OCI-LY7 (cell line): Measurements from ENCODE around the gene PABPC1L2A. TPM values are rescaled to one million over a fixed set of nuclear protein-coding genes. Genes with fewer than 3 reads are reported as not detected.
"Not testable (repeated sequence)": the region's sequence is repeated elsewhere in the genome, so short reads cannot be mapped to it uniquely, and the experiment has no call there.

ENCODE experiments used
- Bru-seq: library from RNA; stranded (reverse); fragments of 400-500 nt; gene quantifications from one replicate; lab custom pipeline; 2021; lab: Mats Ljungman, UMichigan
- BruChase-seq, 2 experiments: library from RNA; stranded (reverse); fragments of 400-500 nt; gene quantifications; one replicate each; lab custom pipeline; 2021; lab: Mats Ljungman, UMichigan
- BruUV-seq: library from RNA; stranded (reverse); fragments of 400-500 nt; replicated peaks from 2 replicates; lab custom pipeline; 2021; lab: Mats Ljungman, UMichigan
- CTCF ChIA-PET: fragments of 300-600 bp; sonication (Branson Sonifier 250); formaldehyde crosslinking; loops from one replicate; lab custom pipeline; 2022; ENCODE audit warnings: antibody characterized with exemption; ENCODE audit not compliant: unreplicated experiment; lab: Charles Lee
- POLR2A ChIA-PET: fragments of 300-600 bp; sonication (Branson Sonifier 250); formaldehyde crosslinking; loops from one replicate; lab custom pipeline; 2022; ENCODE audit warnings: antibody characterized with exemption; lab: Charles Lee
- DNase-seq: peaks from one replicate; pipeline ENCODE4 v3.0.0-alpha.2; 2015; ENCODE audit warnings: low spot score
- H2AFZ ChIP-seq: fragments of 200-600 bp; sonication (generic), shearing (Covaris generic); 2 replicates; pipeline ENCODE4 v1.6.1; 2014; ENCODE audit warnings: mild to moderate bottlenecking, antibody characterized with exemption, low read length, moderate library complexity
- H3K27ac ChIP-seq: fragments of 200-600 bp; sonication (generic); 2 replicates; pipeline ENCODE4 v1.5.1; 2014; ENCODE audit warnings: mixed run types, low read depth, mild to moderate bottlenecking, moderate library complexity, low read length, inconsistent platforms; ENCODE audit not compliant: poor library complexity, severe bottlenecking
- H3K36me3 ChIP-seq: fragments of 200-600 bp; sonication (generic); 2 replicates; pipeline ENCODE4 v1.6.1; 2014; ENCODE audit warnings: mild to moderate bottlenecking, antibody characterized with exemption, low read length, moderate library complexity, mixed read lengths; ENCODE audit not compliant: insufficient read depth
- H3K4me1 ChIP-seq: fragments of 200-600 bp; sonication (generic); 2 replicates; pipeline ENCODE4 v1.5.1; 2014; ENCODE audit warnings: mild to moderate bottlenecking, low read length; ENCODE audit not compliant: insufficient read depth, poor library complexity, severe bottlenecking
- H3K4me2 ChIP-seq: fragments of 200-600 bp; sonication (generic); 2 replicates; pipeline ENCODE4 v1.6.1; 2014; ENCODE audit warnings: mild to moderate bottlenecking, low read length
- H3K4me3 ChIP-seq: fragments of 200-600 bp; sonication (generic); 2 replicates; pipeline ENCODE4 v1.5.1; 2014; ENCODE audit warnings: mild to moderate bottlenecking, low read depth, low read length; ENCODE audit not compliant: poor library complexity, severe bottlenecking
- H3K79me2 ChIP-seq: fragments of 200-600 bp; sonication (generic); 2 replicates; pipeline ENCODE4 v1.6.1; 2016; ENCODE audit warnings: low read depth, mild to moderate bottlenecking, low read length, moderate library complexity, mixed read lengths; ENCODE audit not compliant: insufficient read depth
- H3K9me2 ChIP-seq: fragments of 200-600 bp; sonication (generic); 2 replicates; pipeline ENCODE4 v1.6.1; 2016; ENCODE audit warnings: mild to moderate bottlenecking, low read length, mixed read lengths; ENCODE audit not compliant: insufficient read depth
- H3K9me3 ChIP-seq: fragments of 200-600 bp; sonication (generic); 2 replicates; pipeline ENCODE4 v1.6.1; 2014; ENCODE audit warnings: mild to moderate bottlenecking, mixed run types, low read length, mixed read lengths
- H4K20me1 ChIP-seq: fragments of 200-600 bp; sonication (generic); 2 replicates; pipeline ENCODE4 v1.6.1; 2014; ENCODE audit warnings: mild to moderate bottlenecking, antibody characterized with exemption, low read length, moderate library complexity, mixed read lengths; ENCODE audit not compliant: insufficient read depth
- EZH2phosphoT487 ChIP-seq: fragments of 200-600 bp; sonication (generic); IDR thresholded peaks from 2 replicates; pipeline ENCODE4 v1.6.1; 2018; ENCODE audit warnings: low read depth, borderline replicate concordance, mild to moderate bottlenecking, mixed run types, antibody characterized with exemption, low read length, moderate library complexity, mixed read lengths
- intact Hi-C: fragments of 100-400 bp; cut with micrococcal nuclease; formaldehyde crosslinking; loops from one replicate; pipeline ENCODE4 v1.10.0; 2022; ENCODE audit not compliant: unreplicated experiment
- long read RNA-seq: library from polyadenylated mRNA; stranded (forward); transcript quantifications from one replicate; pipeline ENCODE4 v2.0.0, GENCODE V29; 2022
- total RNA-seq, 2 experiments: library from RNA; depleted of rRNA in 1 of 2; stranded (reverse); fragments of >200 nt in 1 of 2; shearing (Covaris generic) in 1 of 2; gene quantifications; 2 replicates each; pipeline ENCODE4 v1.2.3, GENCODE V29; 2014 to 2022
- TF ChIP-seq, protein P1 (sequence below): fragments of 200-600 bp; sonication (generic); conservative IDR thresholded peaks from 2 replicates; pipeline ENCODE4 v1.5.1; 2014; ENCODE audit warnings: mild to moderate bottlenecking, antibody characterized with exemption, low read length, moderate library complexity, mixed read lengths

PABPC1L2A gene
- total RNA-seq (2014; rRNA removed; shearing (Covaris generic)): not detected in 2 replicates
- not detected in 2 replicates for total RNA-seq (2022)
- not detected for Bru-seq, nascent RNA
- not detected for BruChase-seq, experiment 1, labeled RNA remaining after a 6-hour chase
- BruChase-seq, experiment 2, labeled RNA remaining after a 2-hour chase: not detected
- long read RNA-seq: 0 reads

DNA sequence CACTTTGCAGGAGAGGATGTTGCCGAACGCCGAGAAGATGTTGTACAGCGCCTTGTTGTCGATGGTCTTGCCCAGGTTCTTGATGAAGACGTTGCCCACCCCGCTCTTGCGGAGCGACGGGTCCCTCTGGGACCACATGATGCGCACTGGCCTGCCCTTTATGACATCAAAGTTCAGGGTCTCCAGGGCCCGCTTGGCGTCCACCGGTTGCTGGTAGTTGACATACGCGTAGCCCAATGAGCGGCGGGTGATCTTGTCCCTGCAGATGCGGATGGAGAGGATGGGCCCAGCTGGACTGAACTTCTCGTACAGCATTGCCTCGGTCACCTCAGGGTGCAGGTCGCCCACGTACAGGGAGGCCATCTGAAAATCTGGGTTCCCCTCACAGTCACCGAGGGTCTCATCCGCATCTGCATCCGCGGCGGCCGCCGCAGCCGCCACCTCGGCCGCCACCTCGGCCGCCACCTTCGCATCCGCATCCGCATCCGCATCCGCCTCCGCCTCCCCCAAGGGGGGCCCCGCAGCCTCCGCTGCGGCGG lies at the start of gene PABPC1L2A:
Gene PABPC1L2A (minus strand): TSS at position 489 of the 539 bp plus-strand sequence. CDS start 126 bp downstream, at position 363.
- H3K79me2 ChIP-seq, H4K20me1 ChIP-seq, H3K4me2 ChIP-seq, H3K9me3 ChIP-seq, H3K4me3 ChIP-seq, H3K36me3 ChIP-seq, DNase-seq, intact Hi-C loops, POLR2A ChIA-PET, H3K27ac ChIP-seq, H3K4me1 ChIP-seq, H2AFZ ChIP-seq, BruUV-seq, H3K9me2 ChIP-seq, CTCF ChIA-PET: not testable (repeated sequence)

DNA sequence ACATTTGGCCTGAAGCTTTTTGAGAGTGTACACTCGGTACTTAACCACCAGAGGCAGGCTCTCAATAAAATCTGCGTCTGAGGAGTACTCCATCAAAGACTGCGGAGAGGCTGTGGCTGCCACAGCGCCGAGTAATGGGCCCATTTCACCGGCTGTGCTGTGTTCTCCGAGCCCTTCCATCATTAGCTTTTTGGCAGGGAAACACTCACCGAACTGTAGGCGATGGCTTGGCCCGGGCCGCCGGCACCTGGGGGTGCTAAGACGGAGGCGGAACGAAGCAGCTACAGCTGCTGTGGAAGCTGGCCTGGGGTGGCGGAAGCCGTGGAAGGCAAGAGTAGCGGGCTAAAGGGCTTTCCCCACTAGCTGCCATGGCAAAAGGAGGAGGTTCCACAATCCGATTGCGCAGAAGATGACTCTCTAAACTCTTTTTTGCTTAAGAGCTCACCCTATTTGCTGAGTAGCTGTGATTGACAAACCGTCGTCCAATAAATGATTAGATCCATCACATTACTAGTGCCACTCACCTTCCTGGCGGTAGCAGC lies 48.5 kb upstream of the PABPC1L2A start:
- Histone ChIP-seq H3K79me2 (no peaks in the 10 kb centered on the region), H3K4me1 (no peaks in the 10 kb centered on the region), H3K4me3 (no peak overlapping the region), H4K20me1 (no peaks in the 10 kb centered on the region), H3K36me3 (no peaks in the 10 kb centered on the region), H3K9me2 (no peaks in the 10 kb centered on the region), H3K4me2 (no peak overlapping the region), H3K27ac (no peak overlapping the region), H3K9me3 (no peaks in the 10 kb centered on the region), H2AFZ (no peak overlapping the region)
- BruUV-seq: no TSS peak
- ChIA-PET POLR2A (no interaction called here), CTCF (no interaction called here)
- DNase-seq: no peak
- TF ChIP-seq EZH2phosphoT487: no peak
- TF ChIP-seq, protein P1, sequence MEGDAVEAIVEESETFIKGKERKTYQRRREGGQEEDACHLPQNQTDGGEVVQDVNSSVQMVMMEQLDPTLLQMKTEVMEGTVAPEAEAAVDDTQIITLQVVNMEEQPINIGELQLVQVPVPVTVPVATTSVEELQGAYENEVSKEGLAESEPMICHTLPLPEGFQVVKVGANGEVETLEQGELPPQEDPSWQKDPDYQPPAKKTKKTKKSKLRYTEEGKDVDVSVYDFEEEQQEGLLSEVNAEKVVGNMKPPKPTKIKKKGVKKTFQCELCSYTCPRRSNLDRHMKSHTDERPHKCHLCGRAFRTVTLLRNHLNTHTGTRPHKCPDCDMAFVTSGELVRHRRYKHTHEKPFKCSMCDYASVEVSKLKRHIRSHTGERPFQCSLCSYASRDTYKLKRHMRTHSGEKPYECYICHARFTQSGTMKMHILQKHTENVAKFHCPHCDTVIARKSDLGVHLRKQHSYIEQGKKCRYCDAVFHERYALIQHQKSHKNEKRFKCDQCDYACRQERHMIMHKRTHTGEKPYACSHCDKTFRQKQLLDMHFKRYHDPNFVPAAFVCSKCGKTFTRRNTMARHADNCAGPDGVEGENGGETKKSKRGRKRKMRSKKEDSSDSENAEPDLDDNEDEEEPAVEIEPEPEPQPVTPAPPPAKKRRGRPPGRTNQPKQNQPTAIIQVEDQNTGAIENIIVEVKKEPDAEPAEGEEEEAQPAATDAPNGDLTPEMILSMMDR: no peak
- intact Hi-C loops: no loop called here

DNA sequence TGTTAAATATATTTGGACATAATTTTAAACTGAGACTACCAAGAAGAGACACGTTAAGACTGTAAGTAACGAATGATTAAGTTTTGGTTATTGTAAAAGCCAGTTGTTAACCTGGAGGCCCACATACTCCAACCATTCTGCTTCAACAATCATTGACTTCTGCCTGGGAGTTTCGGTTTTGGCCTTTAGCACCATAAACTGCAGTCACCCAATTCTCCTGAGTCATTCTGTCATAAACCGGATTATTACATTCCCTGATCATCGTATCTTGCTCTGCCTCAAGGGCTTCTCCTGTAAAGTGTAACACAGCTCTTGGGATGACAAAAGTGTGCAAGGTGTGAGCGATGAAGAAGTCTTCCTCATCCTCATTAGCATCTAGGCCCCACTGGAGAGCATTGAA lies 46.9 kb upstream of the PABPC1L2A start:
- DNase-seq: no peak
- no peaks in the 10 kb centered on the region for H3K79me2 ChIP-seq
- H3K27ac ChIP-seq: no peak overlapping the region
- TF ChIP-seq EZH2phosphoT487: no peak
- TF ChIP-seq, protein P1: no peak
- no peak overlapping the region for H3K4me2 ChIP-seq
- no TSS peak for BruUV-seq
- H3K9me3 ChIP-seq: no peaks in the 10 kb centered on the region
- POLR2A ChIA-PET: no interaction called here
- no peak overlapping the region for H3K4me3 ChIP-seq
- no peaks in the 10 kb centered on the region for H3K9me2 ChIP-seq
- no peaks in the 10 kb centered on the region for H3K4me1 ChIP-seq
- intact Hi-C loops: no loop called here
- H4K20me1 ChIP-seq: no peaks in the 10 kb centered on the region
- H2AFZ ChIP-seq: no peak overlapping the region
- no peaks in the 10 kb centered on the region for H3K36me3 ChIP-seq
- CTCF ChIA-PET: no interaction called here

DNA sequence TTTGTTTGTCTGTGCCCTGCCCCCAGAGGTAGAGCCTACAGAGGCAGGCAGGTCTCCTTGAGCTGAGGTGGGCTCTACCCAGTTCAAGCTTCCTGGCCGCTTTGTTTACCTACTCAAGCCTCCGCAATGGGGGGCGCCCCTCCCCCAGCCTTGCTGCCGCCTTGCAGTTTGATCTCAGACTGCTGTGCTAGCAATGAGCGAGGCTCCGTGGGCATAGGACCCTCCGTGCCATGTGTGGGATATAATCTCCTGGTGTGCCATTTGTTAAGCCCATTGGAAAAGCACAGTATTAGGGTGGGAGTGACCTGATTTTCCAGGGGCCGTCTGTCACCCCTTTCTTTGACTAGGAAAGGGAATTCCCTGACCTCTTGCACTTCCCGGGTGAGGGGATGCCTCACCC lies 20.2 kb upstream of the PABPC1L2A start:
- POLR2A ChIA-PET, H3K4me3 ChIP-seq, H3K36me3 ChIP-seq, H3K4me2 ChIP-seq, CTCF ChIA-PET, DNase-seq, H2AFZ ChIP-seq, H3K27ac ChIP-seq, H3K9me2 ChIP-seq, H4K20me1 ChIP-seq, BruUV-seq, H3K4me1 ChIP-seq, H3K9me3 ChIP-seq, H3K79me2 ChIP-seq, intact Hi-C loops: not testable (repeated sequence)
